ENCODE results near the gene ST8SIA2.

The ST8SIA2 gene

DNA sequence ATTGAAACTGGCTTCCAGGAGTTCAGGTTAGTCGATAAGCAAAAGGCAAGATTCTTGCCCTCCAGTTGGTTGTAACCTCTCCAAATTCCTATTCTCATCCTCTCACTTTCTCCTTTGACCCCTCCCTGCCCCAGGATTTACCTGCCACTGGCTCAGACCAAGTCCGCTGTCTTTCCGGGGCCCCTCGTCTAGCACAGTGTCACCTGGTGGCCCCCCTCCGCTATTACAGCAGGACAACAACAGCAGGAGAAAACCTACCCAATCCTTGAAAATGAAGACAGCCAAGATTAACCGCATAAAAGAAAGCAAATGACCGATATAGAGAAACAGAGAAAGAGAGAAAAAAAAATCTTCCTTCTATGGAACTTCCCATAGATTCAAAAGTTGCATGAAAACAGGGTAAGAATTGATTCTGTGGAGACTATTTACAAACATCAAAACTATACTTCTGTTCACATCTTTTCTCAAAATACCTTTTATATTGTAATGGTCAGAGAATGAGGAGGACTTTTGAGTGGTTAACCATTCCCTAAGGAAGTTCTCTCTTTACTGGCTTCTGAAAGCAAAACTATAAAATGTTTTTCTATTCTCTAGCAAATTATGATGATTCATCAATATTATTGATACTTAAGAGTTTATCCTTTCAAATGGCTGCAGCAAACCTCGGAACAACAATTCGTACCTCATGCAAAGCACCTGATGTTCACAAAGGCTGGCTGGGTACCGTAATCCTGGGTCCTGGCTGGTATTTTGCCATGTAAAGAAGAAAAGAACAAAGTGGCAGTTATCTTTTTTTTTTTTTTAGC, 10.0 kb upstream of the ST8SIA2 start:
- TF ChIP-seq JUND (IDR thresholded peaks at IDR 0.05; ENCODE audit: low read depth), result no peak
- DNase-seq (ENCODE audit: low read depth in 1 of 2, low spot score in 1 of 2), result peak in 1 of 2 experiments; percentile 46
- in situ Hi-C loops (cut with HindIII; ENCODE audit: low pct_unique_long_range_greater_than_20kb, low sequenced_read_pairs), result no loop called here

DNA sequence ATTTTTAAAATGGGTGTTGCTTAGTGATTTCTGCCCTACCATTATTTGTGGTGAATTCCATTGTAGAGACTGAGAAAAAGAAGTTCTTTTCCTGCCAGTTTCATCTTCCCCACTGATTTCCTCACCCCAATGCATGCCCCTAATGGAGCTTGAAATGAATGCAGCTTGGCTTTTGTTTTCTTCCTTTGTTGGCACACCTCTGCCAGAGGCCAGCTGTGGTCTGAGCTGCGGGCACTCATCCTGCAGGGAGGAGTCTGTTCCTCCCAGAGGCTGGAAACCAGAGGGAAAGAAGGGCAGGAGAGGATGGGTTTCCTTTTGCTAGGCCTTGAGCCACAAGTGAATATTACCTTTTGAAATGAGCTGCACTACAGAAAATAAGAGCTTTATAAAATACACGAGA, 9.3 kb upstream of the ST8SIA2 start:
- in situ Hi-C loops (cut with HindIII; ENCODE audit: low pct_unique_long_range_greater_than_20kb, low sequenced_read_pairs), result no loop called here

DNA sequence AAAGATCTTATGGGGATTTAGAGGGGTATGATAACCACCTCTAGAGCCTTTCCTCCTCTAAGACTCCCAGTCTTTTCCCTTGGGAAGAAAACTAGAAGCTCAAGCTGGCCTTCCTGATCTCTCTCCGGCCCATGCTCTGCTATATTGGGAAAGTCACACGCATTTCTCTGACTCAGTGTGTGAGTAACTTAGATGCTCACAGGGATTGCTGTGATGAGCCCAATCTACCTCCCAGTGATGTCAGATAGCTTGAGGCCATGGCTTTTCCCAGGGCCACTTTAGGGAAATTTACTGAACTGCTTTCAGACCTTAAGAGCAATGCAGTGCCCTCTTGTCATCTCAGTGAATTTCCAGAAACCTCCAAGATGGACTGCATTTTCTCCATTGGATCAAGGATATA, 8.6 kb upstream of the ST8SIA2 start:
- in situ Hi-C loops (cut with HindIII; ENCODE audit: low pct_unique_long_range_greater_than_20kb, low sequenced_read_pairs), result no loop called here
- DNase-seq (ENCODE audit: low read depth in 1 of 2, low spot score in 1 of 2), result no peak
- no peak for TF ChIP-seq JUND (IDR thresholded peaks at IDR 0.05; ENCODE audit: low read depth)

More for the DNA sequence above, 9.3 kb upstream of the ST8SIA2 start:
- DNase-seq (ENCODE audit: low read depth in 1 of 2, low spot score in 1 of 2), result no peak
- TF ChIP-seq JUND (IDR thresholded peaks at IDR 0.05; ENCODE audit: low read depth), result no peak

DNA sequence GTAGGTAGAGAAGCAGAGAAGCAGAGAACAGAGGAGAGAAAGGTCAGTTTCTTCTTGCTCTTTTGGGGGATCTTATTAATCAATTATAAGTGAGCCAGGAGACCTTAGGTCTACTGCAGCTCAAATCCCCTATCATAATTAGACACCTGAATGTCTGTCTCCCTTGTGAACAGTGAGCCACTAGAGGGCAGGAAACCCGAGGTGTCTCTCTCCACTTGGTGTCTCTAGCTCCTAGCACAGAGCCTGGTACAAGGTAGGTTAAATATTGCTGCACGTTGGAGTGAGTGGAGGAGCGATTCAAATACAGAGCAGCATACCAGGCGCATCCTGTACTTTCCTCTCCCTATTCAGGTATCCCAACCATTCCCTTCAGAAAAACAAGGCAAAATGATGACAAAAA, 2.0 kb upstream of the ST8SIA2 start:
- TF ChIP-seq JUND (IDR thresholded peaks at IDR 0.05; ENCODE audit: low read depth), result no peak
- DNase-seq (ENCODE audit: low read depth in 1 of 2, low spot score in 1 of 2), result peak; percentile 52 to 63
- in situ Hi-C loops (cut with HindIII; ENCODE audit: low pct_unique_long_range_greater_than_20kb, low sequenced_read_pairs), result no loop called here

DNA sequence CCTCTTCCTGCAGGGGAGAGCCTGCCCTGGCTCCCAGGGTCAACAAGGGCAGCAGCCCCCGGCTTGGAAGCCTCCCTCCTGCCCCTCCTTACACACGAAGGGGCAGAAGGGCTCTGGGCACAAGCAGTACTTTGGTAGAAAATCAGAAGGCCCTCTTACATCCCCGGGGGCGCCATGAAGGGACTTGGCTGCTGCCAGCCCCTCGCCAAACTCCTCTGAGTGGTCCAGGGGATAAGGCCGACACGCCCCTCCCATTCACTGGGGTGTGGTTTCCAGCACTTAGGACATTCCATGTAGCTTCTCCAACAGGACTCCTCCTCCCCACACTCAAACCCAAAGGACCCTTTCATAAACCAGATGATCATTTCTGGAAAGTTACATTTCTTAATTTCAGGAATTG, 1.2 kb upstream of the ST8SIA2 start:
- no peak for TF ChIP-seq JUND (IDR thresholded peaks at IDR 0.05; ENCODE audit: low read depth)
- no peak for DNase-seq (ENCODE audit: low read depth in 1 of 2, low spot score in 1 of 2)
- in situ Hi-C loops (cut with HindIII; ENCODE audit: low pct_unique_long_range_greater_than_20kb, low sequenced_read_pairs), result no loop called here

DNA sequence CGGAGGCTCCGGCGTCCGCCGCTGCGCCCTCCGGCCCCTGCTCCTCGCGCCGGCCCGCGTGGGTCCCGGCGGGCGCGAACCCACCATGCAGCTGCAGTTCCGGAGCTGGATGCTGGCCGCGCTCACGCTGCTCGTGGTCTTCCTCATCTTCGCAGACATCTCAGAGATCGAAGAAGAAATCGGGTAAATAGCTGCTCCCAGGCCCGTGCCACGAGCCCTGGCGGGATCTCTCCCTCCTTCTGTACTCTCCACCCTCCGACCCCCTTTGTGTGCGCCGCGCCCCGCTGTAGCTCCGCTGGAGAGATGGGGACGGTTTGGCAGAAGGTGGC, 263 bp downstream of the ST8SIA2 start:
- in situ Hi-C loops (cut with HindIII; ENCODE audit: low pct_unique_long_range_greater_than_20kb, low sequenced_read_pairs), result no loop called here
- DNase-seq (ENCODE audit: low read depth in 1 of 2, low spot score in 1 of 2), result no peak
- no peak for TF ChIP-seq JUND (IDR thresholded peaks at IDR 0.05; ENCODE audit: low read depth)

DNA sequence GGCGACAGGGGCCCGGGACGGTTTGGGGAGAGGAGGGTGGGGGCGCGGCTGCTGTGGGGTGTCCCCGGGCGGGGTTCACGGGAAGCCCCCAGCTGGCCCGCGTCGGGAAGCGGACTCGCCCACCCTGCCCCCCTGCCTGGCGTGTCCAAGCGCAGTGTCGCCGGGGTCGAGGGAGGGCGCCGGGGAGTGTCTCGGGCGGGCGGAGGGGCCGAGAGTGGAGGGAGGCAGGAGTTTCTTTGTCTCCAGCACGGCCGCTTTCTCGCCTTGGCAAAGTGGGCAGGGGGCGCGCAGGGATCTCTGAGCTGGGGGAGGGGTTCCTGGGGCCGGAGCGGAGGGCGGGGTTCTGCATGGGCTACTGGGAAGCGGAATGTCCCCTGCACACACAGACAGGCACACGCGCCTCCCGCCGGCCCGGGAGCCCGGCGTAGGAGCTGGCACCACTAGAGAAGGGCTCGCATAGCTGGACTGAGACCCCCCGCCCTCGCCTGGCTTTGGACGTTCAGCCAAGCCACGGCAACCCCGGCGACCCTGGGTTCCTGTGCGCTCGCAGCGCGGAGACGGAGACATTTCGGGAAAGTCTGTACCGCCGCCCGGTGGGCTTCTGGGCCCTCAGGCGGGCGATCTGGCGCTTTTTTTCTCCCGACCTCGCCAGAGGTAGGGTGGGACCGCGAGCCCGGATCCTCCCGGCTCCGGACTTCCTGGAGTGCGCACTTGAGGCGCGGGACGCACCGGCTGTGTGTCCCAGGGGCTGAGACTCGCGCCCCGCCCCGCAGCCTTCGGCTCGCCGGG, 822 bp downstream of the ST8SIA2 start:
- no peak for TF ChIP-seq JUND (IDR thresholded peaks at IDR 0.05; ENCODE audit: low read depth)
- in situ Hi-C loops (cut with HindIII; ENCODE audit: low pct_unique_long_range_greater_than_20kb, low sequenced_read_pairs), result no loop called here
- no peak for DNase-seq (ENCODE audit: low read depth in 1 of 2, low spot score in 1 of 2)

DNA sequence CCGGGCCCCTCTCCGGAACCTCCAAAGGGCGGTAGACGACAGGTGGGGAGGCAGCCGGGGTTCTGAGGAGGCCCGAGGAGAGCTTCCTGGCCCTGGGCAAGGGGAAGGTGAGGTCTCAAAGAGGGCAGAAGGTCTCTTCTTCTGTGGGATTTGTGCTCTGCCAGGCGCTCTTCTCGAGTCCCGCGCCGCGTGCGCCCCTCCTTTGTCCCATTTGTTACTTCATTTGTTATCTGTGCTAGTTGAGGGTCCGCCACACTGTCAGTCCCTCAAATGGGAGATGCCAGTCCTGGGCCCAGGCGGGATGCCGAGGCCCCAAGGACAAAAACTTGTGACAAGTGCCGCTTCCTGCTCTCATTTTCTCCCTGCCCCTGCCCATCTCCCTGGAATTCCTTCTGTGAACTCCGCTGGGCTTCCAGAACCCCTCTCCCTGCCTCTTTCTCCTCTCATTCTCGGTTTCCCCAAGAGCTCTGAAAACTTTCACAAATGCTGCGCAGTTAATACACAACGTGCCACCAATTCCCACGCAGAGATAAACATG, 1.5 kb downstream of the ST8SIA2 start:
- DNase-seq (ENCODE audit: low read depth in 1 of 2, low spot score in 1 of 2), result no peak
- in situ Hi-C loops (cut with HindIII; ENCODE audit: low pct_unique_long_range_greater_than_20kb, low sequenced_read_pairs), result no loop called here
- TF ChIP-seq JUND (IDR thresholded peaks at IDR 0.05; ENCODE audit: low read depth), result no peak

DNA sequence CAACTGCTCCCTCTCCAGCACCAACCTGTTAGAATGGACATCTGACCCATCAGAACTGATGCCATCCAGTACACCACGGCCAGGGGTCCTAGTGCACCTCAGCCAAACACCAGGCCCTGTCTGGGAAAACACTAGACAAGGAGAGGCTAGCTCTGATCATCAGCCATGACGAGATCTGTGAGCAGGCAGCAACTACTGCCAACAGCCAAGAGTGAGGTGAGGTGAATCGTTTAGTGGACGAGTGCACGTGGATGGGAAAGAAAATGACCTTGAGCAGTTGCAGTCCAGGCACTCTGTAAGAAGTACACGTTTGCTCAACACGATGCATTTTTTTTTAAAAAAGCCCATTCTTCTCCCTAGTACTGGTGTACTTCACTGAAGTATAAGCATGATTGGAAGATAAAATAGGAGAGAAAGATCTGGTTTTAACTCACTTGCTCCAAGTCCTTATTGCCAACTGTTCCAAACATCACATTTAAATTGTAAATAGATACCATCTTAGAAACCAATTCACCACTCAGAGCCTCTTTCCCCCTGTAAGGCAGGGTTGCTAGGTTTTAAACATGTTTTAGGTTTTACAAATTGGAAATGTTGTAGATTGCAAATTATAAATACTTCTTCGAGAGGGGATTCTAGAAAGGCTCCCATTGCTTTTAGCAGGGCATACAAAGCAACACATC, 5.7 kb downstream of the ST8SIA2 start:
- in situ Hi-C loops (cut with HindIII; ENCODE audit: low pct_unique_long_range_greater_than_20kb, low sequenced_read_pairs), result no loop called here
- TF ChIP-seq JUND (IDR thresholded peaks at IDR 0.05; ENCODE audit: low read depth), result no peak
- no peak for DNase-seq (ENCODE audit: low read depth in 1 of 2, low spot score in 1 of 2)

DNA sequence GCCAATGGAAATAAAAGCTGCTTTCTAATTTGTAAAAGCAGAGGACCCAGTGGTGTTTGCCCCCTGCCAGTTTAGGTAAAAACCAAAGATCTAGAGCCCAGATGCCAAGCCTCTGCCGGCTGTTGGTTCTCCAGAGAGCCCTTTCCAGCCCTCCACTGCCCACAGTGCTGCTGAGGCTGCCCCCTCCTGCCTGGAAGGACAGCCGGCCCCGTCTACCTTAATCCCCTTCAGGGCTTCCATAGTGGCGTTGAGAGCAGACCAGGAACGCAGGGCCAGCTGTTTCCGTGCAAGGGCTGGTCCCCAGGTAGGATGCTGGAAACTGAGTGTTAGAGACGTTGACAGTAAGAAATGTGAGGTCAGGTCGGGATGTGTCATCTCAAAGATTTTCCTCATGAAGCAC, 6.9 kb downstream of the ST8SIA2 start:
- in situ Hi-C loops (cut with HindIII; ENCODE audit: low pct_unique_long_range_greater_than_20kb, low sequenced_read_pairs), result no loop called here
- TF ChIP-seq JUND (IDR thresholded peaks at IDR 0.05; ENCODE audit: low read depth), result no peak
- no peak for DNase-seq (ENCODE audit: low read depth in 1 of 2, low spot score in 1 of 2)

DNA sequence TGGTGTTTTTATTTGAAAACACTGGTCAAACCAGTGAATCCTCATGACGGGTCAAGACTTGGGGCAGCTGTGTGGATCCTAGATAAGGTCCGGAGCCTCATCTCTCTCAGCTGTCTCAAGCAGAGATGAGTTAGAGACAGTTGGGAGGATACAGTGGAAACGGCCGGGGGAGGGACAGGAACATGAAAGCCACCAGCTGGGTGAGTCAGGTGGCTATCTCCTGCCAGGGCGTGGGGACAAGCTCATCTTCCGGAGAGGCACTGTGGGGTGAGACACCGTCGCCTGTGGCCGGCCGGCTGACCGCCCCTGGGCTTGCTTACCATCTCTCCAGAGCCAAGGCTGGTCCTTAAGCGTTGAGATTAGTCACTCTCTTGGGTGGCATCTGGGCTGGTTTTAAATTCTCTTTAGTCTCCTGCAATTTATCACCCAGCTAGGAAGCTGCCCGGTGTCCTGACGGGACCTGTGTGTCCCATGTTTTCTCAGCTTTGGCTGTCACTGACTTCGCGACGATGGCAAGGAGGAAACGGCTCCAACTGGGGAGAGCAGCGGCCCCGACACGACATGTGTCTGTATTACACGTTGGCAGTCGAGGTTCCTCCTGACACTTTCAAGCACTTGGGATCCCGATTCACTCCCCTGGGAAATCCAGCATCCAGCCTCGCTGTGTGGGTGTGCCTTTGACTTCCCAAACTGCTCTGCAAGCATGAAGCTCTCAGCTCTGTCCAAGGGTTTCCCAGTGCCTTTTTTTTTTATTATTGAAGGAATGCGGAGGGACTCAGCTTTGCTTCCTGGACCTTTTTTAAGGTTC, 7.5 kb downstream of the ST8SIA2 start:
- DNase-seq (ENCODE audit: low read depth in 1 of 2, low spot score in 1 of 2), result no peak
- in situ Hi-C loops (cut with HindIII; ENCODE audit: low pct_unique_long_range_greater_than_20kb, low sequenced_read_pairs), result no loop called here

DNA sequence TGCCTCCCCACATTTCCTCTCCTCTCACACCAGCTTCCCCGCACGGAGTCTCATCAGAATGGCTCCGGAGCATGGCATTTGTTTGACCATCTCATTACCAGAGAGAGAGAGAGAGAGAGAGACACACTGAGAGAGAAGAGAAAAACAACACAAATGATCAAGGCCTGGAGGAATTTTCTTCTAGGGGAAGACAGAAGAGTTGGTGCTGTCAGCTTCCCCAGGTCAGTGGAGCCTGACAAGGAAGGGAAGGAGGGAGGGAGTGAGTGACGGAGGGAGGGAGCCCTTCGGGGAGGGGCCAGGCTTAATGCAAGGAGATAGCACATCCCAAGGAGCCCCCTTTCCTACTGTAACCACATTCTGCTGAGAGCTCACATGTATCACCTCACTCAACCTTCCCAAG, 9.1 kb downstream of the ST8SIA2 start:
- no peak for DNase-seq (ENCODE audit: low read depth in 1 of 2, low spot score in 1 of 2)
- in situ Hi-C loops (cut with HindIII; ENCODE audit: low pct_unique_long_range_greater_than_20kb, low sequenced_read_pairs), result no loop called here
- no peak for TF ChIP-seq JUND (IDR thresholded peaks at IDR 0.05; ENCODE audit: low read depth)

More for the DNA sequence above, 7.5 kb downstream of the ST8SIA2 start:
- TF ChIP-seq JUND (IDR thresholded peaks at IDR 0.05; ENCODE audit: low read depth), result no peak

Data from T47D (cell line).